ENCODE results near the gene WSCD2. TPM values are rescaled to one million over a fixed set of nuclear protein-coding genes. Genes with fewer than 3 reads are reported as not detected.

WSCD2 gene
- total RNA-seq, 2 donors from 2014 or later = 0.31 TPM; not detected in 1

GRCh38 chr12:108097160-108097911 lies 31.8 kb upstream of the WSCD2 start:
- Histone ChIP-seq H3K4me3 (no peak overlapping the region), H3K27me3 (no peaks in the 10 kb centered on the region), H3K36me3 (no peaks in the 10 kb centered on the region), H3K27ac (no peak overlapping the region), H3K4me1 (no peaks in the 10 kb centered on the region), H3K9me3 (no peaks in the 10 kb centered on the region)
- TF ChIP-seq CTCF (IDR thresholded peaks at IDR 0.05) = no peak
- no peak for DNase-seq (ENCODE audit: low spot score)

- Histone ChIP-seq H3K9me3 (no peaks in the 10 kb centered on the region), H3K27me3 (no peaks in the 10 kb centered on the region), H3K36me3 (no peaks in the 10 kb centered on the region), H3K4me1 (no peaks in the 10 kb centered on the region), H3K4me3 (no peak overlapping the region), H3K27ac (no peak overlapping the region)
- no peak for DNase-seq (ENCODE audit: low spot score)
- no peak for TF ChIP-seq CTCF (IDR thresholded peaks at IDR 0.05)
Measured at GRCh38 chr12:108098374-108098773, 30.7 kb upstream of the WSCD2 start.

- Histone ChIP-seq H3K27me3 (no peaks in the 10 kb centered on the region), H3K4me1 (no peaks in the 10 kb centered on the region), H3K36me3 (no peaks in the 10 kb centered on the region), H3K4me3 (no peak overlapping the region), H3K27ac (no peak overlapping the region), H3K9me3 (no peaks in the 10 kb centered on the region)
- TF ChIP-seq CTCF (IDR thresholded peaks at IDR 0.05) = peak in 1 of 2 donors; percentile 44
- no peak for DNase-seq (ENCODE audit: low spot score)
Measured at GRCh38 chr12:108099073-108099472, 30.0 kb upstream of the WSCD2 start.

- DNase-seq (ENCODE audit: low spot score) = no peak
- TF ChIP-seq CTCF (IDR thresholded peaks at IDR 0.05) = no peak
- Histone ChIP-seq H3K36me3 (no peaks in the 10 kb centered on the region), H3K27ac (no peak overlapping the region), H3K9me3 (no peaks in the 10 kb centered on the region), H3K4me1 (no peaks in the 10 kb centered on the region), H3K27me3 (no peaks in the 10 kb centered on the region), H3K4me3 (no peak overlapping the region)
Measured at GRCh38 chr12:108099778-108100489, 29.2 kb upstream of the WSCD2 start.

- H3K27me3 ChIP-seq = no peaks in the 10 kb centered on the region
- no peak for DNase-seq (ENCODE audit: low spot score)
- no peaks in the 10 kb centered on the region for H3K4me1 ChIP-seq
- no peak overlapping the region for H3K4me3 ChIP-seq
- no peaks in the 10 kb centered on the region for H3K9me3 ChIP-seq
- TF ChIP-seq CTCF (IDR thresholded peaks at IDR 0.05) = no peak
- H3K36me3 ChIP-seq = no peaks in the 10 kb centered on the region
- no peak overlapping the region for H3K27ac ChIP-seq
Measured at GRCh38 chr12:108101605-108102175, 27.4 kb upstream of the WSCD2 start.

Measured in right atrium auricular region (tissue), 2 donors.